GM18498 (cell line): Measurements from ENCODE around the gene RCAN2.

Source experiments
- ATAC-seq: cut with Tn5 transposase; IDR thresholded peaks from one replicate; pipeline ENCODE4 v1.9.1; 2021; ENCODE audit warnings: mild to moderate bottlenecking, moderate library complexity; ENCODE audit not compliant: unreplicated experiment

RCAN2 gene

GRCh38 chr6:46265373-46265772 lies 225.9 kb downstream of the RCAN2 start:
- no peak for ATAC-seq

- ATAC-seq: no peak
Measured at GRCh38 chr6:46263707-46264086, 227.6 kb downstream of the RCAN2 start.

GRCh38 chr6:46262928-46263706 lies 228.1 kb downstream of the RCAN2 start:
- ATAC-seq: no peak

- ATAC-seq: no peak
Measured at GRCh38 chr6:46258249-46258648, 233.0 kb downstream of the RCAN2 start.

GRCh38 chr6:46255528-46255927 lies 235.7 kb downstream of the RCAN2 start:
- no peak for ATAC-seq

GRCh38 chr6:46254946-46255345 lies 236.3 kb downstream of the RCAN2 start:
- ATAC-seq: no peak

GRCh38 chr6:46254331-46254730 lies 236.9 kb downstream of the RCAN2 start:
- ATAC-seq: no peak

- ATAC-seq: no peak
Measured at GRCh38 chr6:46251583-46252339, 239.5 kb downstream of the RCAN2 start.

- ATAC-seq: no peak
Measured at GRCh38 chr6:46248143-46248542, 243.1 kb downstream of the RCAN2 start.

GRCh38 chr6:46246727-46247126 lies 244.5 kb downstream of the RCAN2 start:
- no peak for ATAC-seq

GRCh38 chr6:46246081-46246480 lies 245.2 kb downstream of the RCAN2 start:
- ATAC-seq: no peak

- no peak for ATAC-seq
Measured at GRCh38 chr6:46244670-46245069, 246.6 kb downstream of the RCAN2 start.

GRCh38 chr6:46243754-46244153 lies 247.5 kb downstream of the RCAN2 start:
- ATAC-seq: no peak

- ATAC-seq: no peak
Measured at GRCh38 chr6:46242921-46243320, 248.3 kb downstream of the RCAN2 start.

GRCh38 chr6:46240866-46241565 lies 250.2 kb downstream of the RCAN2 start:
- ATAC-seq: no peak

GRCh38 chr6:46236752-46237151 lies 254.5 kb downstream of the RCAN2 start:
- no peak for ATAC-seq

GRCh38 chr6:46235242-46235641 lies 256.0 kb downstream of the RCAN2 start:
- ATAC-seq: no peak

- ATAC-seq: no peak
Measured at GRCh38 chr6:46234700-46235099, 256.5 kb downstream of the RCAN2 start.

- ATAC-seq: no peak
Measured at GRCh38 chr6:46234156-46234556, 257.1 kb downstream of the RCAN2 start.

- ATAC-seq: no peak
Measured at GRCh38 chr6:46233129-46233528, 258.1 kb downstream of the RCAN2 start.

- no peak for ATAC-seq
Measured at GRCh38 chr6:46222286-46222685, 269.0 kb downstream of the RCAN2 start.
